B cell (primary cell): Measurements from ENCODE around the gene PNPO. TPM values are rescaled to one million over a fixed set of nuclear protein-coding genes. Genes with fewer than 3 reads are reported as not detected.

Source experiments
- ATAC-seq: fragments of 200-7000 bp; cut with Tn5 transposase; one replicate; pipeline ENCODE4 v1.10.0; 2021; ENCODE audit warnings: low read depth, mild to moderate bottlenecking, moderate number of reproducible peaks, moderate library complexity
- CTCF ChIA-PET: fragments of 350-600 bp; sonication (Branson Sonifier 250); formaldehyde crosslinking; loops from one replicate; lab custom pipeline; 2021; ENCODE audit warnings: antibody characterized with exemption, inconsistent platforms; lab: Charles Lee
- POLR2A ChIA-PET: fragments of 350-600 bp; sonication (Branson Sonifier 250); formaldehyde crosslinking; loops from one replicate; lab custom pipeline; 2021; ENCODE audit warnings: antibody characterized with exemption; lab: Charles Lee
- DNase-seq: peaks from one replicate; pipeline ENCODE4 v3.0.0; 2013
- H2AFZ ChIP-seq: 2 replicates; pipeline ENCODE4 v1.6.1; 2012; ENCODE audit warnings: mild to moderate bottlenecking, low read depth, low read length; ENCODE audit not compliant: insufficient read depth, poor library complexity, severe bottlenecking
- H3K27ac ChIP-seq, 2 donors: 1 replicate in 1 of 2; 2 replicates in 1 of 2; pipeline ENCODE4 v1.5.1; 2012 to 2013; ENCODE audit warnings: low read length in 2 of 2, mild to moderate bottlenecking in 2 of 2, moderate library complexity in 1 of 2
- H3K27me3 ChIP-seq, 4 experiments: fragments of 200-600 bp in 1 of 4; sonication (generic) in 1 of 4; replicated peaks in 1 of 4; 1 replicate in 2 of 4; 2 replicates in 2 of 4; pipeline versions ENCODE4 v1.6.1 to v1.7.0; 2013 to 2016; ENCODE audit warnings: low read length in 3 of 4, mild to moderate bottlenecking in 2 of 4, mixed read lengths in 1 of 4, moderate library complexity in 1 of 4; ENCODE audit not compliant: insufficient read depth in 4 of 4, control insufficient read depth in 3 of 4; ENCODE audit errors: control extremely low read depth in 1 of 4
- H3K36me3 ChIP-seq, 2 experiments: replicated peaks in 1 of 2; 1 replicate in 1 of 2; 2 replicates in 1 of 2; pipeline versions ENCODE4 v1.6.1 to v1.7.1; 2013; ENCODE audit warnings: low read length in 1 of 2; ENCODE audit not compliant: insufficient read depth in 2 of 2, control insufficient read depth in 1 of 2; ENCODE audit errors: control extremely low read depth in 1 of 2, extremely low read depth in 1 of 2
- H3K4me1 ChIP-seq, 2 donors: fragments of 200-600 bp in 1 of 2; sonication (generic) in 1 of 2; 1 replicate in 1 of 2; 2 replicates in 1 of 2; pipeline versions ENCODE4 v1.5.1 to v1.6.1; 2013 to 2017; ENCODE audit warnings: low read length in 2 of 2; ENCODE audit not compliant: control insufficient read depth in 2 of 2, insufficient read depth in 2 of 2
- H3K4me2 ChIP-seq: replicated peaks from 2 replicates; pipeline ENCODE3; 2012; ENCODE audit warnings: mild to moderate bottlenecking, low read depth, low read length; ENCODE audit not compliant: poor library complexity, severe bottlenecking
- H3K4me3 ChIP-seq, 5 experiments: fragments of 200-600 bp in 1 of 5; sonication (generic) in 1 of 5; 1 replicate in 3 of 5; 2 replicates in 2 of 5; pipeline versions ENCODE4 v1.5.1 to v1.7.0; 2011 to 2016; ENCODE audit warnings: low read length in 4 of 5, mild to moderate bottlenecking in 4 of 5, low read depth in 2 of 5, control low read depth in 1 of 5, moderate library complexity in 1 of 5; ENCODE audit not compliant: insufficient read depth in 1 of 5; ENCODE audit errors: control extremely low read depth in 1 of 5, extremely low read depth in 1 of 5
- H3K79me2 ChIP-seq: fragments of 200-600 bp; sonication (generic); one replicate; pipeline ENCODE4 v1.6.0; 2016; ENCODE audit warnings: low read length; ENCODE audit not compliant: control insufficient read depth, insufficient read depth
- H3K9ac ChIP-seq: fragments of 200-600 bp; sonication (generic); 2 replicates; pipeline ENCODE4 v1.6.1; 2017; ENCODE audit warnings: mild to moderate bottlenecking, low read length, moderate library complexity
- H3K9me3 ChIP-seq, 3 donors: one replicate each; pipeline versions ENCODE4 v1.6.1 to v1.7.1; 2013; ENCODE audit warnings: low read length in 2 of 3; ENCODE audit not compliant: control insufficient read depth in 2 of 3, insufficient read depth in 1 of 3; ENCODE audit errors: control extremely low read depth in 1 of 3
- H4K20me1 ChIP-seq: 2 replicates; pipeline ENCODE4 v1.6.0; 2012; ENCODE audit warnings: mild to moderate bottlenecking, low read length; ENCODE audit not compliant: insufficient read depth, control insufficient read depth, poor library complexity, severe bottlenecking
- H3K27ac Mint-ChIP-seq: one replicate; pipeline ENCODE4 v1.8.0; 2021; ENCODE audit warnings: mixed read lengths
- H3K27me3 Mint-ChIP-seq: one replicate; pipeline ENCODE4 v1.8.0; 2021; ENCODE audit warnings: mixed read lengths
- H3K4me1 Mint-ChIP-seq: one replicate; pipeline ENCODE4 v1.8.0; 2021; ENCODE audit warnings: mixed read lengths
- H3K4me3 Mint-ChIP-seq: one replicate; pipeline ENCODE4 v1.8.0; 2021; ENCODE audit warnings: mixed read lengths
- H3K9me3 Mint-ChIP-seq: one replicate; pipeline ENCODE4 v1.8.0; 2022; ENCODE audit warnings: mixed read lengths; ENCODE audit not compliant: insufficient read depth
- EZH2 ChIP-seq: IDR thresholded peaks from 2 replicates; pipeline ENCODE4 v1.6.1; 2012; ENCODE audit warnings: borderline replicate concordance, low read depth, mild to moderate bottlenecking, moderate library complexity, low read length; ENCODE audit not compliant: insufficient read depth, poor library complexity, severe bottlenecking
- WGBS: methylation state at CpG from one replicate; pipeline ENCODE4 v1.1.5; 2013; ENCODE audit warnings: missing lambda C conversion rate; ENCODE audit not compliant: insufficient coverage; 5-methylcytosine and 5-hydroxymethylcytosine counted together
- intact Hi-C: fragments of 100-400 bp; cut with micrococcal nuclease; formaldehyde crosslinking; loops from one replicate; pipeline ENCODE4 v1.10.0; 2022
- polyA plus RNA-seq: library from polyadenylated mRNA; depleted of rRNA; stranded (reverse); fragments of >200 nt; gene quantifications from 2 replicates; pipeline ENCODE4 v1.2.3, GENCODE V29; 2012
- total RNA-seq, 2 donors: library from RNA; stranded (reverse); fragments of 120-200 nt in 1 of 2; gene quantifications; 1 replicate in 1 of 2; 2 replicates in 1 of 2; pipeline versions ENCODE4 v1.2.3 to v1.2.4, GENCODE V29; 2013 to 2022
- TF ChIP-seq, protein P1 (sequence below): fragments of 200-600 bp; IDR thresholded peaks from one replicate; pipeline ENCODE4 v1.8.0; 2022; ENCODE audit warnings: antibody characterized with exemption, mild to moderate bottlenecking

Gene PNPO
- total and polyA plus RNA-seq, 2 donors (not counting 1 experiment from before 2014, with no cell fraction given): 8.0 to 14.7 TPM

DNA sequence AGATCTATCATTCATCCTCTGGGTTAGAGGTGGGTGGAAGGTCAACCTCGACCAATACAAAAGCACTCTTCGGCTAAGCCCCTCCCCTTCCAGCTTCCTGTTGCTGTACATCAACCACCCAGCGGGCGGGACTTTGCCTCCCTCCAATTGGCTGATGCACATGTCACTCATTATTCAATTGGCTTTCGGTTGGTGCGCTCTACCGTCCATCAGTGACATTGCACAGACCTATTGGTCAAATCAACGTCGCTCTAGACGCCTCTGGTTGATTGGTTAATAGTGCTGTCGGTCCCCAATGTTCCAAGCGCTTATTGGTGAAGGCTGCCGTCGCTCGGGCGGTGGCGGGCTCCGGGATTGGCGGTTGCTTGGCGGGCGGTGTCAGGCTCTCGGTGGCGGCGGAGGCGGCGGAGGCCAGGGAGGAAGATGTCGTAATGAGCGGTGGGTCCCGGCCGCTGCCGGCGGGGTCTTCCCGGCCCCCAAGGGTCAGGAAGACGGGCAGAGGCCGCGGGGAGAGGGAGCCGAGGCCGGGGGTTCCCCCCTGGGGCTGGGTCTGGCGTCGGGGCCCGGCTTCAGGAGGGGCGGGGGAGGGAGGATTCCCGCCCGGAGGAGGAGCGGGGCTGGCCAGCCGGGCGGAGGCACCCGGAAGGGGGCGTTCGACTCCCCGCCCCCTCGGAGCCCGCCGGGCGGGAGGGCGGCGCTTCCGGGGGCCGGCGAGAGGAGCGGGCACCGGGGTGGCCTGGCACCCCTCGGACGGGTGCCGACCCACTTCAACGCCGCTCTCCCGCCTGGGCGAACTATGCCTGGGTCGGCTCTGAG, 45.3 kb upstream of the PNPO start, which contains the start of gene SP2:
Gene SP2 (plus strand): TSS at position 381 of the 816 bp plus-strand sequence. CDS start 51 bp downstream, at position 432.
- POLR2A ChIA-PET: interaction anchor here (0.5 to 1.9 kb wide), 20 partner anchors 9 to 1703 kb away, joined by 3 to 18 read pairs (median 6); partner anchors contain the start of genes CDK5RAP3, KANSL1, KPNB1 and LRRC46
- CTCF ChIA-PET: interaction anchor here (1.0 to 15.3 kb wide), 4 partner anchors 52 to 75 kb away, joined by 3 to 436 read pairs (median 14); partner anchors contain the start of genes CDK5RAP3, LRRC46, MRPL10 and SCRN2
- Mint-ChIP-seq H3K27me3 (no peaks in the 10 kb centered on the region), H3K27ac (peak within 1 kb of the TSS; percentile 100), H3K4me1 (peaks cover 50% of the 10 kb centered on the region), H3K4me3 (peak within 1 kb of the TSS; percentile 96), H3K9me3 (no peaks in the 10 kb centered on the region)
- TF ChIP-seq, protein P1, sequence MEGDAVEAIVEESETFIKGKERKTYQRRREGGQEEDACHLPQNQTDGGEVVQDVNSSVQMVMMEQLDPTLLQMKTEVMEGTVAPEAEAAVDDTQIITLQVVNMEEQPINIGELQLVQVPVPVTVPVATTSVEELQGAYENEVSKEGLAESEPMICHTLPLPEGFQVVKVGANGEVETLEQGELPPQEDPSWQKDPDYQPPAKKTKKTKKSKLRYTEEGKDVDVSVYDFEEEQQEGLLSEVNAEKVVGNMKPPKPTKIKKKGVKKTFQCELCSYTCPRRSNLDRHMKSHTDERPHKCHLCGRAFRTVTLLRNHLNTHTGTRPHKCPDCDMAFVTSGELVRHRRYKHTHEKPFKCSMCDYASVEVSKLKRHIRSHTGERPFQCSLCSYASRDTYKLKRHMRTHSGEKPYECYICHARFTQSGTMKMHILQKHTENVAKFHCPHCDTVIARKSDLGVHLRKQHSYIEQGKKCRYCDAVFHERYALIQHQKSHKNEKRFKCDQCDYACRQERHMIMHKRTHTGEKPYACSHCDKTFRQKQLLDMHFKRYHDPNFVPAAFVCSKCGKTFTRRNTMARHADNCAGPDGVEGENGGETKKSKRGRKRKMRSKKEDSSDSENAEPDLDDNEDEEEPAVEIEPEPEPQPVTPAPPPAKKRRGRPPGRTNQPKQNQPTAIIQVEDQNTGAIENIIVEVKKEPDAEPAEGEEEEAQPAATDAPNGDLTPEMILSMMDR: no peak
- TF ChIP-seq EZH2: no peak
- intact Hi-C loops: loop anchor here (1.0 to 2.0 kb wide), 8 partner anchors 45 to 247 kb away; partner anchors contain the start of genes KPNB1, LRRC46, MRPL10 and NFE2L1
- Histone ChIP-seq H3K4me3 (peak within 1 kb of the TSS; percentile 73 to 97 (median 90)), H2AFZ (peak within 1 kb of the TSS; percentile 84), H3K9ac (peak within 1 kb of the TSS; percentile 88), H3K36me3 (peaks cover 0 to 10% of the 10 kb centered on the region in 2 experiments), H3K4me1 (peaks cover 19 to 23% of the 10 kb centered on the region in 2 donors), H3K27me3 (no peaks in the 10 kb centered on the region), H3K27ac (peak within 1 kb of the TSS; percentile 94 to 98), H3K79me2 (peaks cover 58% of the 10 kb centered on the region), H4K20me1 (peaks cover 15% of the 10 kb centered on the region), H3K9me3 (no peaks in the 10 kb centered on the region), H3K4me2 (peak within 1 kb of the TSS; percentile 93)
- peak; percentile 85 for ATAC-seq
- under 1% methylated on average over 70 of the region's 70 CpGs for WGBS
- DNase-seq: peak; percentile 100
